NT2/D1 (cell line): ENCODE results near the gene NEB.

Experiments
- SUZ12 ChIP-seq: IDR thresholded peaks from 2 replicates; pipeline ENCODE4 v1.6.1; 2011; ENCODE audit not compliant: insufficient read length, insufficient read depth; ENCODE audit errors: extremely low read depth
- YY1 ChIP-seq: IDR thresholded peaks from 2 replicates; pipeline ENCODE4 v1.6.1; 2011; ENCODE audit not compliant: insufficient read length, insufficient read depth
- ZNF274 ChIP-seq: IDR thresholded peaks from 2 replicates; pipeline ENCODE4 v1.6.1; 2011; ENCODE audit warnings: mild to moderate bottlenecking, low read depth, low read length

DNA sequence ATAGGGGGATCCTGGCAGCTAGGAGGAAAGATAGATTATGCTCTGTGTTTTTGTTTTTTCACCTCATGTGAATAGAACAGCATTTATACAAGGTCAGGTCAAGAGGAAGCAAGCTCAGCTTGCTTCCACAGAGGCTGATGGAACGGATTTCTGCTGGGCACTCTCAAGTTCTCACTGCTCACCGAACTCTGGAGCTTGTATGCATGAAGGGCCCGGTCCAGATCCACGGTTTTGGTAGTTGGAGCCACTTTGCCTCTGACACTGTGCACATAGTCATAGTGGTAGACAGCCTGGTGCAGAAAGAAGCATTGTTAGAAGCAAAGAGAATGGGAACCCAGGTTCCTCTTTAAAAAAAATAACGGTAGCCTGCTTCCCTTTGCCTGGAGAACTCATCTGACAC lies 182.7 kb downstream of the NEB start:
- TF ChIP-seq YY1 (no peak), SUZ12 (no peak), ZNF274 (no peak)
